K562 (cell line): ENCODE data around the gene FRYL. TPM values are rescaled to one million over a fixed set of nuclear protein-coding genes. Genes with fewer than 3 reads are reported as not detected.

Experiments used
- ATAC-seq: fragments of 200-7000 bp; cut with Tn5 transposase; 3 replicates; pipeline ENCODE4 v1.9.1; 2020; ENCODE audit warnings: moderate library complexity
- BruUV-seq: library from RNA; stranded (reverse); fragments of 400-500 nt; replicated peaks from 2 replicates; lab custom pipeline; 2021; lab: Mats Ljungman, UMichigan
- CTCF ChIA-PET: fragments of 300-600 bp; formaldehyde crosslinking; extraction: SDS; loops from one replicate; lab custom pipeline; 2021; ENCODE audit warnings: low intra/inter-chr PET ratio; lab: Yijun Ruan, JAX
- POLR2A ChIA-PET: fragments of 300-600, 350-650 bp; sonication (Branson Sonifier 250); formaldehyde crosslinking; extraction: SDS; loops from one replicate; lab custom pipeline; 2021; ENCODE audit warnings: antibody characterized with exemption, inconsistent platforms; lab: Yijun Ruan, JAX
- DNase-seq, 4 experiments: peaks; one replicate each; pipeline versions ENCODE4 v3.0.0 to v3.0.0-alpha.2; 2011 to 2018; ENCODE audit warnings: low spot score in 3 of 4, mixed read lengths in 3 of 4; ENCODE audit errors: extremely low read depth in 1 of 4
- FAIRE-seq: peaks from 2 replicates; lab custom pipeline; 2011; peaks lifted over from hg19 to GRCh38; lab: Jason Lieb, UNC
- H2AFZ ChIP-seq: 2 replicates; pipeline ENCODE4 v1.6.0; 2011; ENCODE audit warnings: low read depth, low read length, control low read depth, inconsistent platforms
- H3K27ac ChIP-seq: fragments of 200-600 bp; 3 replicates; pipeline ENCODE4 v1.8.0; 2011; ENCODE audit warnings: low read depth, mild to moderate bottlenecking, control low read depth, inconsistent platforms, low read length, moderate library complexity, mixed read lengths; ENCODE audit errors: extremely low read depth
- H3K27me3 ChIP-seq, 2 experiments: fragments of 300-600 bp in 1 of 2; 2 replicates in 1 of 2; 3 replicates in 1 of 2; pipeline versions ENCODE4 v1.6.0 to v1.8.0; 2011; ENCODE audit warnings: inconsistent platforms in 2 of 2, low read length in 2 of 2, mild to moderate bottlenecking in 1 of 2, mixed read lengths in 1 of 2, moderate library complexity in 1 of 2; ENCODE audit not compliant: control insufficient read depth in 2 of 2, insufficient read depth in 2 of 2
- H3K36me3 ChIP-seq: fragments of 300-600 bp; 3 replicates; pipeline ENCODE4 v1.8.0; 2011; ENCODE audit warnings: mild to moderate bottlenecking, low read length, inconsistent platforms; ENCODE audit not compliant: control insufficient read depth, insufficient read depth
- H3K4me1 ChIP-seq, 2 experiments: fragments of 200-600 bp in 1 of 2; replicated peaks in 1 of 2; 2 replicates in 1 of 2; 3 replicates in 1 of 2; pipeline versions ENCODE4 v1.5.1 to v1.8.0; 2011; ENCODE audit warnings: inconsistent platforms in 2 of 2, low read length in 2 of 2, mild to moderate bottlenecking in 1 of 2, mixed read lengths in 1 of 2, moderate library complexity in 1 of 2; ENCODE audit not compliant: control insufficient read depth in 2 of 2, insufficient read depth in 2 of 2
- H3K4me2 ChIP-seq: 2 replicates; pipeline ENCODE4 v1.6.1; 2011; ENCODE audit warnings: low read length, control low read depth, inconsistent platforms, mixed read lengths; ENCODE audit not compliant: insufficient read depth
- H3K4me3 ChIP-seq: fragments of 200-600 bp; sonication (generic), shearing (Covaris generic); 2 replicates; pipeline ENCODE4 v1.5.1; 2016; ENCODE audit warnings: control low read depth, inconsistent platforms
- H3K79me2 ChIP-seq: fragments of 200-600 bp; 3 replicates; pipeline ENCODE4 v1.8.0; 2011; ENCODE audit warnings: low read length, inconsistent platforms; ENCODE audit not compliant: control insufficient read depth, insufficient read depth
- H3K9ac ChIP-seq, 2 experiments: 2 replicates each; pipeline versions ENCODE4 v1.6.0 to v1.6.1; 2011; ENCODE audit warnings: low read depth in 2 of 2, low read length in 2 of 2, control low read depth in 1 of 2, inconsistent platforms in 1 of 2, mild to moderate bottlenecking in 1 of 2, mixed read lengths in 1 of 2; ENCODE audit not compliant: insufficient read depth in 1 of 2
- H3K9me1 ChIP-seq: one replicate; pipeline ENCODE4 v1.6.0; 2011; ENCODE audit warnings: inconsistent platforms, mild to moderate bottlenecking, low read length, moderate library complexity; ENCODE audit not compliant: control insufficient read depth, insufficient read depth
- H3K9me3 ChIP-seq: replicated peaks from 2 replicates; pipeline ENCODE4 v1.5.1; 2011; ENCODE audit warnings: low read depth, low read length, inconsistent platforms; ENCODE audit not compliant: control insufficient read depth, insufficient read depth
- H4K20me1 ChIP-seq: replicated peaks from 2 replicates; pipeline ENCODE4 v1.6.1; 2011; ENCODE audit warnings: low read length, inconsistent platforms, mixed read lengths; ENCODE audit not compliant: control insufficient read depth, insufficient read depth
- CEBPG ChIP-seq, 3 experiments: fragments of 200-800 bp in 1 of 3; sonication (Bioruptor generic) in 1 of 3; sonication (generic) in 1 of 3; formaldehyde crosslinking in 1 of 3; IDR thresholded peaks in 2 of 3; conservative IDR thresholded peaks in 1 of 3; 2 replicates each; pipeline versions ENCODE4 v1.6.1 to v1.8.0; 2016 to 2022; ENCODE audit warnings: missing compliant biosample characterization in 2 of 3, missing genetic modification characterization in 2 of 3, mild to moderate bottlenecking in 1 of 3, missing genetic modification reagents in 1 of 3
- COPS2 ChIP-seq: fragments of 450-650 bp; conservative IDR thresholded peaks from 2 replicates; pipeline ENCODE4 v1.6.1; 2016; ENCODE audit warnings: mild to moderate bottlenecking, moderate library complexity
- HDGF ChIP-seq: fragments of 450-650 bp; IDR thresholded peaks from 2 replicates; pipeline ENCODE4 v1.6.1; 2016
- HEY1 ChIP-seq: fragments of 250-450 bp; sonication (Bioruptor Pico); IDR thresholded peaks from 2 replicates; pipeline ENCODE4 v1.5.0; 2020; ENCODE audit warnings: mild to moderate bottlenecking, moderate library complexity, borderline replicate concordance
- SAFB ChIP-seq: fragments of 200-400 bp; formaldehyde crosslinking; IDR thresholded peaks from 2 replicates; pipeline ENCODE4 v1.6.1; 2017; ENCODE audit warnings: low read depth, low read length, borderline replicate concordance
- SMAD3 ChIP-seq: fragments of 450-650 bp; formaldehyde crosslinking; conservative IDR thresholded peaks from 2 replicates; pipeline ENCODE4 v1.4.0; 2020; ENCODE audit warnings: mild to moderate bottlenecking
- SMARCB1 ChIP-seq: IDR thresholded peaks from 2 replicates; pipeline ENCODE4 v1.6.1; 2011; ENCODE audit warnings: improper control_type of control experiment, low read depth; ENCODE audit not compliant: insufficient read length
- SP1 ChIP-seq: sonication (generic); formaldehyde crosslinking; IDR thresholded peaks from 2 replicates; pipeline ENCODE4 v1.8.1; 2022; ENCODE audit warnings: mild to moderate bottlenecking, missing genetic modification reagents
- ZBTB7A ChIP-seq: IDR thresholded peaks from 2 replicates; pipeline ENCODE4 v1.6.1; 2011; ENCODE audit warnings: low read depth, mild to moderate bottlenecking, low read length, moderate library complexity, borderline replicate concordance; ENCODE audit not compliant: control insufficient read depth
- ZNF384 ChIP-seq: IDR thresholded peaks from 2 replicates; pipeline ENCODE4 v1.6.1; 2012; ENCODE audit warnings: low read depth, low read length, improper control_type of control experiment
- ZNF561 ChIP-seq: fragments of 450-650 bp; formaldehyde crosslinking; conservative IDR thresholded peaks from 2 replicates; pipeline ENCODE4 v1.4.0; 2020; ENCODE audit warnings: mild to moderate bottlenecking, moderate library complexity
- ZNF583 ChIP-seq: fragments of 250-450 bp; sonication (Bioruptor Pico); IDR thresholded peaks from 2 replicates; pipeline ENCODE4 v1.4.0; 2020
- ZNF764 ChIP-seq: fragments of 250-450 bp; sonication (Bioruptor Pico); IDR thresholded peaks from 2 replicates; pipeline ENCODE4 v1.4.0; 2020; ENCODE audit warnings: low read depth, mild to moderate bottlenecking, moderate library complexity
- WGBS: fragments of 100-300 bp; shearing (Covaris generic); methylation state at CpG from one replicate; pipeline ENCODE4 v1.1.6; 2016; ENCODE audit warnings: low coverage, mixed read lengths; ENCODE audit not compliant: insufficient coverage; ENCODE audit errors: missing lambda C conversion rate; 5-methylcytosine and 5-hydroxymethylcytosine counted together
- in situ Hi-C: fragments of 300-500 bp; cut with MboI; formaldehyde crosslinking; loops from 4 replicates; pipeline ENCODE4 v1.15.0; 2018; ENCODE audit warnings: inconsistent platforms, mixed read lengths
- intact Hi-C: fragments of 100-400 bp; cut with micrococcal nuclease; formaldehyde crosslinking; loops from 2 replicates; pipeline ENCODE4 v1.14.2; 2022
- polyA plus RNA-seq, 8 experiments: library from polyadenylated mRNA; depleted of rRNA in 4 of 8; stranded (reverse) in 5 of 8; unstranded in 3 of 8; fragments of >200 nt; fragmentation: Nextera tagmentation in 2 of 8; fragmentation: Illumina TruSeq in 1 of 8; extraction: Ambion mirVana in 2 of 8; extraction: Trizol in 1 of 8; gene quantifications; 2 replicates each; pipeline versions ENCODE4 v1.2.1 to v1.2.3, GENCODE V29; 2011 to 2014; ENCODE audit warnings: inconsistent platforms in 1 of 8, missing spikeins in 1 of 8
- total RNA-seq, 7 experiments: library from RNA; depleted of rRNA in 6 of 7; stranded (reverse); fragments of >200 nt in 6 of 7; fragmentation: Illumina TruSeq in 2 of 7; extraction: Trizol in 2 of 7; gene quantifications; 2 replicates each; pipeline versions ENCODE4 v1.2.1 to v1.2.3, GENCODE V29; 2011 to 2021; ENCODE audit warnings: low replicate concordance in 1 of 7
- TF ChIP-seq, protein P1 (sequence below): sonication (generic); formaldehyde crosslinking; IDR thresholded peaks from 2 replicates; pipeline ENCODE4 v1.8.1; 2023; ENCODE audit warnings: mild to moderate bottlenecking, missing genetic modification reagents, moderate library complexity
- TF ChIP-seq, protein P2 (sequence below): fragments of 250-450 bp; sonication (Bioruptor Pico); IDR thresholded peaks from 2 replicates; pipeline ENCODE4 v1.6.1; 2021; ENCODE audit warnings: mild to moderate bottlenecking

FRYL gene
- total and polyA plus RNA-seq, 9 of the 15 experiments (the other 6 are each of a cell fraction or from before 2014, with no cell fraction given): 7.2 to 34.9 (median 15.9) TPM

DNA sequence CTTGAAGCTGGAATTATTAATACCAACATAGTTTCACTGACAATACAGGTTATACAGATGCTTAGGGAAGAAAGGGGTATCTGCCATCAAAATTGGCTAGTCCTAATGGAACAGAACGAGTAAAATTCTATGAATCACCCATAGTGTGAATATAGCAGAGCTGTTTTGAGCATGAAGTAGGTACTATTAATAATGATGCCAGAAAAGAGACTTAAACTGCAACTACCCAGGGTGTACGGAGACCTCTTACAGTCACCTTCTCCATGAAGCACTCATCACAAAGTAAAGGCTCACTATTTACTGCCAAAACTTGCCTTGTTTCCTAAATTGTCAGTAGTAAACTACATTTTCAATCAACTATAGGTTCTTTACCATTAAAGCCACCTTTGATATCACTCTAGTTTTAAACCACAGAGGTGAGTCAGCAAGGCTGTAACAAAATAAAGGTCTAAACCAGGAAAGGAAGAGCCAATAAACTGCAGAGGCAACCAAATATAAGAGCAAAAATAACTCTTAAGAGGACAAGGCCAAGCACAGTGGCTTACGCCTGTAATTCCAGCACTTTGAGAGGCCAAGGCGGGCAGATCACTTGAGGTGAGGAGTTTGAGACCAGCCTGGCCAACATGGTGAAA, 114.4 kb downstream of the FRYL start:
- BruUV-seq: no TSS peak
- no peaks in the 10 kb centered on the region for H4K20me1 ChIP-seq
- no peak for TF ChIP-seq ZNF384
- no peak for TF ChIP-seq HEY1 (CRISPR knock-in tag)
- no peak for TF ChIP-seq COPS2
- 79% methylated on average over 4 of the region's 4 CpGs for WGBS
- no peaks in the 10 kb centered on the region for H3K9me3 ChIP-seq
- FAIRE-seq (no peak), ATAC-seq (no peak), DNase-seq (no peak)
- H3K4me1 ChIP-seq: peaks cover 0 to 3% of the 10 kb centered on the region in 2 experiments; a peak in 2 of 5 replicates
- H3K36me3 ChIP-seq: no peaks in the 10 kb centered on the region; the same call in 2 of the 3 replicates
- H3K4me2 ChIP-seq: no peak overlapping the region
- ChIA-PET CTCF (interaction anchor here (0.6 kb wide), 1 partner anchor 224 kb away, joined by 4 read pairs; no protein-coding TSS in a partner anchor), POLR2A (no interaction called here)
- no peak overlapping the region for H3K9ac ChIP-seq
- in situ Hi-C loops: no loop called here
- no peaks in the 10 kb centered on the region for H3K27me3 ChIP-seq
- no peak overlapping the region for H2AFZ ChIP-seq
- no peak overlapping the region for H3K27ac ChIP-seq
- H3K79me2 ChIP-seq: peaks cover 15% of the 10 kb centered on the region
- intact Hi-C loops: no loop called here
- H3K4me3 ChIP-seq: no peak overlapping the region
- H3K9me1 ChIP-seq: no peaks in the 10 kb centered on the region

DNA sequence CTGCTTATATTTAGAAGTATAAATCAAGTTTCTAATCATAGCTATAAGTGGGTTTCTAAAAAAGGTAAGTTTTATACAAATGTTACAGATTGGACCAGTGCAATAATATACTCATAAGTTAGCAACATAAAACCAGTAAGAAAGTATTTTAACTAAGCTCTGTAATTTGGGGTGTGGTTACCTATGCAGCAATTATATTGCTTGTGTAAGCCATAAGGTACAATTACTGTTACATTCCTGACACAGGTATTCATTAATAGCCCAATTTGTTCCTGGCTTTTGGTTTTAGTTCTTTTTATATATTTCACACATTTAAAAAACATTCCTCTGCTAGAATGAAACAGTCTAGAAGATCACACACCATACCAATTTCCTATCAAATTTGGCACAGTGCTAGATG, 115.1 kb downstream of the FRYL start:
- H3K27ac ChIP-seq: no peak overlapping the region
- H3K79me2 ChIP-seq: peaks cover 15% of the 10 kb centered on the region
- H3K4me3 ChIP-seq: no peak overlapping the region
- H3K9me3 ChIP-seq: no peaks in the 10 kb centered on the region
- no peak overlapping the region for H3K4me2 ChIP-seq
- no peak overlapping the region for H2AFZ ChIP-seq
- FAIRE-seq (no peak), DNase-seq (no peak), ATAC-seq (no peak)
- no peaks in the 10 kb centered on the region for H3K36me3 ChIP-seq
- no peak for TF ChIP-seq SAFB
- TF ChIP-seq ZNF764 (CRISPR knock-in tag): no peak
- TF ChIP-seq SMARCB1: no peak
- no peak for TF ChIP-seq CEBPG (CRISPR knock-in tag; IDR thresholded peaks at IDR 0.05)
- no peak for TF ChIP-seq CEBPG (tag; conservative IDR thresholded peaks at IDR 0.05 in 1 of 2, IDR thresholded peaks at IDR 0.05 in 1 of 2)
- TF ChIP-seq, protein P1, sequence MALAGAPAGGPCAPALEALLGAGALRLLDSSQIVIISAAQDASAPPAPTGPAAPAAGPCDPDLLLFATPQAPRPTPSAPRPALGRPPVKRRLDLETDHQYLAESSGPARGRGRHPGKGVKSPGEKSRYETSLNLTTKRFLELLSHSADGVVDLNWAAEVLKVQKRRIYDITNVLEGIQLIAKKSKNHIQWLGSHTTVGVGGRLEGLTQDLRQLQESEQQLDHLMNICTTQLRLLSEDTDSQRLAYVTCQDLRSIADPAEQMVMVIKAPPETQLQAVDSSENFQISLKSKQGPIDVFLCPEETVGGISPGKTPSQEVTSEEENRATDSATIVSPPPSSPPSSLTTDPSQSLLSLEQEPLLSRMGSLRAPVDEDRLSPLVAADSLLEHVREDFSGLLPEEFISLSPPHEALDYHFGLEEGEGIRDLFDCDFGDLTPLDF (CRISPR knock-in tag): no peak
- no peak for TF ChIP-seq ZBTB7A
- TF ChIP-seq HDGF: no peak
- TF ChIP-seq ZNF583 (CRISPR knock-in tag): no peak
- no peak for TF ChIP-seq SMAD3 (CRISPR knock-in tag)
- no peak for TF ChIP-seq ZNF561 (CRISPR knock-in tag)
- TF ChIP-seq SP1 (CRISPR knock-in tag): no peak
- TF ChIP-seq, protein P2, sequence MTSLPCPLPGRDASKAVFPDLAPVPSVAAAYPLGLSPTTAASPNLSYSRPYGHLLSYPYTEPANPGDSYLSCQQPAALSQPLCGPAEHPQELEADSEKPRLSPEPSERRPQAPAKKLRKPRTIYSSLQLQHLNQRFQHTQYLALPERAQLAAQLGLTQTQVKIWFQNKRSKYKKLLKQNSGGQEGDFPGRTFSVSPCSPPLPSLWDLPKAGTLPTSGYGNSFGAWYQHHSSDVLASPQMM (CRISPR knock-in tag): no peak
- ChIA-PET CTCF (no interaction called here), POLR2A (no interaction called here)
- no peaks in the 10 kb centered on the region for H4K20me1 ChIP-seq
- intact Hi-C loops (no loop called here), in situ Hi-C loops (no loop called here)
- BruUV-seq: no TSS peak
- H3K9me1 ChIP-seq: no peaks in the 10 kb centered on the region
- H3K27me3 ChIP-seq: no peaks in the 10 kb centered on the region
- peaks cover 0 to 3% of the 10 kb centered on the region in 2 experiments; a peak in 2 of 5 replicates for H3K4me1 ChIP-seq
- H3K9ac ChIP-seq: no peak overlapping the region
